ENCODE results near the gene AOX1.
"Not testable (repeated sequence)": the region's sequence is repeated elsewhere in the genome, so short reads cannot be mapped to it uniquely, and the experiment has no call there.

AOX1 gene

DNA sequence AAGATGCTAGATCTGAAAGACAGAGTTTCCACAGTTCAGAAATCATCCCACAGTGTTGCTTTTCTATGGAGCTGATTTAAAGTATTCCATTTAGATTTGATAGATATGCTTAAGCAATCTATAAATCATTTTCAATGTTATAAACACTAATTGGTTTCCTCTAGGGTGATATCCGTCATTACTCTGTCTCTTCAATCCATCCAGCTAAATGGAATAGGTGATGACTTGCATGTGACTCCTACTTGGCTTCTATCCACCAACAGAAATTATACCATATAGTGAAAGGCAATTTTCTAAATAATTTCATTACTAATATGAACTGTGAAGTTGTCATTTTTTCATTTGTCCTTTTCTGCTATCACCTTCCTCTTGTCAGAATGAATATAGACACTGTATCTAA, 84.9 kb downstream of the AOX1 start:
- H3K36me3 ChIP-seq (ENCODE audit: insufficient read depth, low read length), result peaks cover 38% of the 10 kb centered on the region
- no peak overlapping the region for H3K4me2 ChIP-seq (ENCODE audit: low read length)
- H3K4me1 ChIP-seq (ENCODE audit: control insufficient read depth, insufficient read depth, low read length), result no peaks in the 10 kb centered on the region
- no peak overlapping the region for H3K9ac ChIP-seq (ENCODE audit: low read depth, low read length)
- no peak overlapping the region for H3K4me3 ChIP-seq (ENCODE audit: low read length)
- H3K9me3 ChIP-seq (replicated peaks; ENCODE audit: low read length), result no peaks in the 10 kb centered on the region
- no peaks in the 10 kb centered on the region for H3K27me3 ChIP-seq (ENCODE audit: control insufficient read depth, insufficient read depth, low read length)

DNA sequence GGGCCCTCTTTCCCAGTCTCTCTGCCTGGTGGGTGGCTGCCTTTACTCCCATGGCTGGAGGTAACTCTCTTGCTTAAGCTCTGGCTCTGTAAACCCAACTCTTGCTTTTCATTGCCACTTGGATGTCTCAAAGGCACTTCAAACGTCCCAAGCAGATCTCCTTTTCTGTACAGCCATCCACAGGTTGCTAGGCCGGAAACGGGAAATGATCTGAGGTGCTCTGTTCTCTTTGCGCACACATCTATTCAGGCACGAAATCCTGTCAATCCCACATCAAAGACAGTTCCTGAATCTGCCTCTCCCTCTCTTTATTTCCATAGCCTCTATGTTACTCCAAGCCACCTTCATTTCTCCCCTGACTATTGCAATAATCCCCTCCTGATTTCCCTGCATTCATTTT, 87.4 kb downstream of the AOX1 start:
- no peaks in the 10 kb centered on the region for H3K27me3 ChIP-seq (ENCODE audit: control insufficient read depth, insufficient read depth, low read length)
- no peak overlapping the region for H3K9ac ChIP-seq (ENCODE audit: low read depth, low read length)
- H3K4me1 ChIP-seq (ENCODE audit: control insufficient read depth, insufficient read depth, low read length), result peaks cover 11% of the 10 kb centered on the region
- H3K4me2 ChIP-seq (ENCODE audit: low read length), result no peak overlapping the region
- H3K9me3 ChIP-seq (replicated peaks; ENCODE audit: low read length), result no peaks in the 10 kb centered on the region
- peaks cover 26% of the 10 kb centered on the region for H3K36me3 ChIP-seq (ENCODE audit: insufficient read depth, low read length)
- no peak overlapping the region for H3K4me3 ChIP-seq (ENCODE audit: low read length)

DNA sequence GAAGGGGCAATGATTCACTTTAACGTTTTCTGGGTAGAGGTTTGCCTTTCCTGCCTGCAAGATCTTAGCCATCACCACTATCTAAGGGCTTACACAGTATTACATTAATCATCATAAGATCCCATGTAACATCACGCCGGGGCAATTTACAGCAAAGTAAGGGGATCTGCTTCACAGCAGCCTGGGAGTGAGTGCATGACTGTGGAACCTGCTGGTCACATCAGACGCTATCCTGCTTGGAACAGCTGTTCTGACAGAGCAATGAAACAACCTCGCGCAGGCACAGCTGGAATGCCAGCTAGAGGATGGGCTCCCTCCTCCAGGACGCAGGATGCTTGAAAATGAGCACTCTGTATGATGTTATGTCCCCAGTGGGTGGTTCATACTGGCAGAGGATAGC, 89.0 kb downstream of the AOX1 start:
- Histone ChIP-seq H3K27me3 (ENCODE audit: control insufficient read depth, insufficient read depth, low read length) (no peaks in the 10 kb centered on the region), H3K9me3 (replicated peaks; ENCODE audit: low read length) (no peaks in the 10 kb centered on the region), H3K4me2 (ENCODE audit: low read length) (no peak overlapping the region), H3K9ac (ENCODE audit: low read depth, low read length) (no peak overlapping the region), H3K4me1 (ENCODE audit: control insufficient read depth, insufficient read depth, low read length) (peaks cover 21% of the 10 kb centered on the region), H3K4me3 (ENCODE audit: low read length) (no peak overlapping the region), H3K36me3 (ENCODE audit: insufficient read depth, low read length) (peaks cover 20% of the 10 kb centered on the region)

DNA sequence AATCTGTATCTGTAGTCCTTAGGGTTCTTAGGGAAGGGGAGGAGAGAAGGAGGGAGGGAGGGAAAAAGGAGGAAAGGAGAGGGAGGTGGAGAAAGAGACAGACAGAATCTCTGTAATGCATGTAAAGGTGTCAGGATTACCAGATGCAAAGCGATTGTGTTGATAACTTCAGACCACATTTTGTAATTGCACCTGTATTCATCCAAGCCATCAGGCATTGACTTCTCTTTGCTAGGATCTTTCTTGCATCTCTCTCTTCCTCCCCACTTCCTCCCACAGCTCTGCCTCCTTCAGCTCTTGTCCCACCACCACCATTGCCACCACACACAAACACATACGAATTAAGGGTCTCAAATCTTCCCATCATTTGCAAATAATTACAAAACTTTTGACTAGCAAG, 91.4 kb downstream of the AOX1 start:
- Histone ChIP-seq H3K4me3 (ENCODE audit: low read length) (no peak overlapping the region), H3K4me2 (ENCODE audit: low read length) (no peak overlapping the region), H3K4me1 (ENCODE audit: control insufficient read depth, insufficient read depth, low read length) (peaks cover 21% of the 10 kb centered on the region), H3K36me3 (ENCODE audit: insufficient read depth, low read length) (peaks cover 8% of the 10 kb centered on the region), H3K9me3 (replicated peaks; ENCODE audit: low read length) (no peaks in the 10 kb centered on the region), H3K27me3 (ENCODE audit: control insufficient read depth, insufficient read depth, low read length) (no peaks in the 10 kb centered on the region), H3K9ac (ENCODE audit: low read depth, low read length) (no peak overlapping the region)

DNA sequence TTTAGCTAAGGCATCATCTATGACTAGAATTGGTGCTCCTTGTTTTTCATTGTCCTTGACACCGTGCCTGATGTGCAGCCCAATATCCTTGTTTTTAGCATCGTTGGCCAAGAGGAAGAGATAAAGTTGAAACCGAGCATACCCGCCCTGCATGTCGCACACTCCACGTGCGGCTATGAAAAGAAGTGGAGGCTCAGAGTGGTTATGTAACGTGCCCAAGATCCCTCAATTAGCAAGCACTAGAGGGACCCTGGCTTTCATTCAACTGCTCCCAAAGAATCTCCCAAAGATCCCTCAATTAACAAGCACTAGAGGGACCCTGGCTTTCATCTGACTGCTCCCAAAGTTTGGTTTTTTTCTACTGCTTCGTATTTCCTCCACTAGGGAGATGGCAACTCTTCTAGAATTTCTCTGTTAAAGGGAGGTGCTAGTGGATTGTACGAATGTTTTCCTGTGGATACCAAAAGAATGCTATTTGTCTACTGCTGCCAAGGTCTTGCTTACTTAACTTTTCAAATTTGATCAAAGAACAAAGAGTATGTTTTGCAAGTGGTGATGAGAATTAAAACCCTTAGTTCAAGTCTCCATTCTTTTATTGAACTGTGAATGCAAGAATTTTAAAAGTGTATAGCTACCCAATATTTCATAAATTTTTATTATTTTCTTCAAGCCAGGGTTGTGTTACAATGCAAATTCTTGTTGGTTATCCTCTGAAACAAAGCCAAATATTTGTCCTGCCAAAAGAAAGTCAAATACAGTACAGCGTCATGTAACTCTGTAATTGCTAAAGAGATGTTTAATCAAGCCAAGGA, 92.1 kb downstream of the AOX1 start:
- H3K9ac ChIP-seq (ENCODE audit: low read depth, low read length), result no peak overlapping the region
- H3K27me3 ChIP-seq (ENCODE audit: control insufficient read depth, insufficient read depth, low read length), result no peaks in the 10 kb centered on the region

DNA sequence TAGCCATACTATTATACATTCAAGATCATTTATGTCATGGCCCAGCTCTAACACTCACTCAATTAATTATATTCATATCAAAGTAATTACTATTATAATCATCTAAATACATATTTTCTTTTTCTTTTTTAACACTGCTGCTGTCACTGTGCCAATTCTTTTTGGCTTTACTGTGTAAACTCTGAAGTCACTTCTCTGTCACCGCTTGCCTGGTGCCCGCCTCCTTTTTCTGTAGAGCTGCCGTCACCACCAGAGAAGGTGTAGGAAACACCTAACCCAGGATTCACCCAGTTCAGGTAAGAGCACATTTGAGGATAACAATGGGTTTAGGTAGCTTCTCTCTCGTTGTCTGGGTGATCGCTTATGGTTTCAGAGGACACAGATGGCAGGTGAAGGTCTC, 93.3 kb downstream of the AOX1 start:
- Histone ChIP-seq H3K4me2 (ENCODE audit: low read length) (no peak overlapping the region), H3K4me1 (ENCODE audit: control insufficient read depth, insufficient read depth, low read length) (peaks cover 21% of the 10 kb centered on the region), H3K36me3 (ENCODE audit: insufficient read depth, low read length) (no peaks in the 10 kb centered on the region), H3K4me3 (ENCODE audit: low read length) (no peak overlapping the region), H3K9me3 (replicated peaks; ENCODE audit: low read length) (no peaks in the 10 kb centered on the region), H3K27me3 (ENCODE audit: control insufficient read depth, insufficient read depth, low read length) (no peaks in the 10 kb centered on the region), H3K9ac (ENCODE audit: low read depth, low read length) (no peak overlapping the region)

More for the DNA sequence above, 92.1 kb downstream of the AOX1 start:
- Histone ChIP-seq H3K4me1 (ENCODE audit: control insufficient read depth, insufficient read depth, low read length) (peaks cover 21% of the 10 kb centered on the region), H3K36me3 (ENCODE audit: insufficient read depth, low read length) (peaks cover 4% of the 10 kb centered on the region), H3K4me3 (ENCODE audit: low read length) (no peak overlapping the region), H3K9me3 (replicated peaks; ENCODE audit: low read length) (no peaks in the 10 kb centered on the region), H3K4me2 (ENCODE audit: low read length) (peak overlapping the region; percentile 56)

DNA sequence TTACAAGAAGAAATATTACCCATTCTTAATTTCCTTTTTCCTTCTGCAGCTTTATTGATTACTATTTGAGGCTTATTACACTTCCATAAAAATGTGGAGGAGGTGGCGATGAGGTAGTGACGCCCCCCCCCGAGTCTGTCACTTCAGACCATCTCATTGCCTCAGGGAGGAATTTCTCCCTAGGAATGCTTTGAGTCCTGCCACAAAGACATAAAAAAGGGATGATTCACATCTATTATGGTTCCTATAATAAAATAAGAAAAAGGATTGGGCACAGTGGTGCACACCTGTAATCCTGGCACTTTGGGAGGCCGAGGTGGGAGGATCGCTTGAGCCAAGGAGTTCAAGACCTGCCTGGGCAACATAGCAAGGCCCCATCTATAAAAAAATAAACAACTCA, 93.7 kb downstream of the AOX1 start:
- H3K9me3 ChIP-seq (replicated peaks; ENCODE audit: low read length), result no peaks in the 10 kb centered on the region
- no peak overlapping the region for H3K9ac ChIP-seq (ENCODE audit: low read depth, low read length)
- H3K4me3 ChIP-seq (ENCODE audit: low read length), result no peak overlapping the region
- peaks cover 21% of the 10 kb centered on the region for H3K4me1 ChIP-seq (ENCODE audit: control insufficient read depth, insufficient read depth, low read length)
- H3K4me2 ChIP-seq (ENCODE audit: low read length), result no peak overlapping the region
- H3K36me3 ChIP-seq (ENCODE audit: insufficient read depth, low read length), result no peaks in the 10 kb centered on the region
- H3K27me3 ChIP-seq (ENCODE audit: control insufficient read depth, insufficient read depth, low read length), result no peaks in the 10 kb centered on the region

DNA sequence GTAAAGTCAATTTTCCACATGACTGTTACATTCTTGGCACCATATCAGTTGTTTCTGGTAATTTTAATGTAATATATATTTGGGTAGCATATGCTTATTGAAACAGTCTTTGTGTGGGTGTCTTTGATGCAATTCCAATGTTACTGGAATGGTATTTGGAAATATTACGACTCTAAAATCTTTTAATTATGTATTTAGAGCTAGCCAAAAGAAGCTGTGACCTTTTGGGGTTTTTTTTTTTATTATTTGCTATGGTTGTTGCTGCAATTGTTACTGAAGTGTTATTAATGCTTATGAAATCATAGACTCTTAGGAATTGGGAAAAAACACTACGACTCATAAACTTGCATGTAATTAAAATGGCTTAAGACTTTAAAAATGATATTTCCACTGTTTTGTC, 95.9 kb downstream of the AOX1 start:
- Histone ChIP-seq H3K4me1 (ENCODE audit: control insufficient read depth, insufficient read depth, low read length) (peaks cover 21% of the 10 kb centered on the region), H3K9ac (ENCODE audit: low read depth, low read length) (no peak overlapping the region), H3K36me3 (ENCODE audit: insufficient read depth, low read length) (no peaks in the 10 kb centered on the region), H3K4me3 (ENCODE audit: low read length) (no peak overlapping the region), H3K4me2 (ENCODE audit: low read length) (no peak overlapping the region), H3K9me3 (replicated peaks; ENCODE audit: low read length) (no peaks in the 10 kb centered on the region), H3K27me3 (ENCODE audit: control insufficient read depth, insufficient read depth, low read length) (no peaks in the 10 kb centered on the region)

DNA sequence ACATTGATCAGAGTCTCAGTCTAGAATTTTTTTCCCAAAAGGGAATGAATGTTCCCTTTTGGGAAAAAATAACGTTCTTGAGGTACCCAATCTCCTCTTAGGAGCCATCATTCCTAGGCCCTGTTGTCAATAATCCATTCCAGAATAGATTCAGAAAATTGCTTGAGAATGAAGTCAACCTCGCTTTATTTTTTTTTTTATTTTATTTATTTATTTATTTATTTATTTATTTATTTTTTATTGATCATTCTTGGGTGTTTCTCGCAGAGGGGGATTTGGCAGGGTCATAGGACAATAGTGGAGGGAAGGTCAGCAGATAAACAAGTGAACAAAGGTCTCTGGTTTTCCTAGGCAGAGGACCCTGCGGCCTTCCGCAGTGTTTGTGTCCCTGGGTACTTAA, 96.6 kb downstream of the AOX1 start:
- H3K27me3 ChIP-seq (ENCODE audit: control insufficient read depth, insufficient read depth, low read length); H3K9ac ChIP-seq (ENCODE audit: low read depth, low read length); H3K9me3 ChIP-seq (replicated peaks; ENCODE audit: low read length); H3K36me3 ChIP-seq (ENCODE audit: insufficient read depth, low read length); H3K4me2 ChIP-seq (ENCODE audit: low read length); H3K4me3 ChIP-seq (ENCODE audit: low read length): not testable (repeated sequence)
- H3K4me1 ChIP-seq (ENCODE audit: control insufficient read depth, insufficient read depth, low read length), result peaks cover 18% of the 10 kb centered on the region

DNA sequence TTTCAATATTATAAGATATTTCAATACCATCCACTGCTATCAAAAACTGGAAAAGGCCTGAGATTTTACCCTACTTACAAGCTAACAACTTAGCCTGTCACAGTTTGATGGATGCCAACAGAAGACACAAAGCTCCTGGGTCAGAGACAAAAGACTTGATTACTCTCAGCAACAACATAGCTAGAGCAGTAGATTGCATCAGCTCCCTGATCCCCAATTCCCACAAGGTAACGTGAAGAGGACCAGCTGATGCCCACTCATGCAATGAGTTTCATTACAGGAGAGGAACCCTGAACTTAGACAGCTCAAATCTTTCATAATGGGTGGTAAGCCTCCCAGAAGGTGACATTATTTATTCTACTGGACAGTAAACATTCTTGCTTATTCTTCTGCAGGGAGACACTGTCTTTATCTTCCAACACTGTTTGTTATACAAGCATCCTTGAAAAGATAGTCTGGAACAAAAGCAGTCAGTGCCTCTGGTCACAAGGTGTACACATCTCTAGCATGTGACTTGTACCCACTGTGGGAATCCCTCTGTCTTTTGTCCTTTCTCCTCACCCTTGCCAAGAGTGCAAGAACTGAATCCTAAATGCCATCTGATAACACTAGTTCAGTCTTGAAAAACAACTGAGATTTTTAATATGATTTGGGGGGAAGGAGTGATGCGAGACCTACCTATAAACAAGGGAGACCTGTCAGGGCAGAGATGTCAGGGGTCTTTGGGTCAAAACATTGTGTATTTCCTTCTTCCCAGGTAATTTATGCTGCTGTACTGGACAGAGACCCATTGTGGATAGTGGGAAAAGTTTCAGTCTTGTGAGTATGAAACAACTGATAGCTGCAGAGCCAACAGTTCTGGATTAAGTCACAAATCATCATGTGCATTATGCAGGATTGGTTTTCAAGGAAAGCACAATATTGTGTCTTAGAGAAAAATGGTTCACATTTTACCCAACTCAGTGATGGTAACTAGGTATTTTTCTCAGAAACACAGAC, 102.4 kb downstream of the AOX1 start:
- Histone ChIP-seq H3K27me3 (ENCODE audit: control insufficient read depth, insufficient read depth, low read length) (no peaks in the 10 kb centered on the region), H3K4me2 (ENCODE audit: low read length) (no peak overlapping the region), H3K4me1 (ENCODE audit: control insufficient read depth, insufficient read depth, low read length) (no peaks in the 10 kb centered on the region), H3K9me3 (replicated peaks; ENCODE audit: low read length) (no peaks in the 10 kb centered on the region), H3K4me3 (ENCODE audit: low read length) (no peak overlapping the region), H3K9ac (ENCODE audit: low read depth, low read length) (no peak overlapping the region), H3K36me3 (ENCODE audit: insufficient read depth, low read length) (no peaks in the 10 kb centered on the region)

DNA sequence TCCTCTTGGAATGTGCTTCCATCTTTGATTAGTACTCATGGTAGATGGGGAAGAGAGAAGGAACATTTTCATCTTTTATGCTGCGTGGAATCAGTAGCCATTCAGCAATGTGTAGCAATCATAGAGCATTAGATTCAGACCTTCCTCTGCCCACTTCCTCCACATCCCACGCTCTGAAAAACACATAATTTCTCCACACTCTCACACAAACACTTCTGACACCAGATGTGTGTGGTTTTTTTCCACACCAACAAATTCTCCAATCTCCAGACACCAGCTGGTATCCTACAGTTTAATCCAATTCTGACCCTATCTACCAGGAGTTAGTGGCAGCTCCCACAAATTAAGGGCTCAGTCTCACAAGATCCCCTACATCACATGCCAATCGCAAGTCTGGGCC, 103.3 kb downstream of the AOX1 start:
- Histone ChIP-seq H3K4me3 (ENCODE audit: low read length) (no peak overlapping the region), H3K9ac (ENCODE audit: low read depth, low read length) (no peak overlapping the region), H3K27me3 (ENCODE audit: control insufficient read depth, insufficient read depth, low read length) (no peaks in the 10 kb centered on the region), H3K4me1 (ENCODE audit: control insufficient read depth, insufficient read depth, low read length) (no peaks in the 10 kb centered on the region), H3K4me2 (ENCODE audit: low read length) (no peak overlapping the region), H3K9me3 (replicated peaks; ENCODE audit: low read length) (no peaks in the 10 kb centered on the region), H3K36me3 (ENCODE audit: insufficient read depth, low read length) (no peaks in the 10 kb centered on the region)

Measured in skeletal muscle satellite cell (primary cell).